T-cell (primary cell): ENCODE data around the gene NT5E. TPM values are rescaled to one million over a fixed set of nuclear protein-coding genes. Genes with fewer than 3 reads are reported as not detected.
"Not testable (repeated sequence)": the region's sequence is repeated elsewhere in the genome, so short reads cannot be mapped to it uniquely, and the experiment has no call there.

Source experiments
- ATAC-seq, 4 experiments: fragments of 200-7000 bp in 3 of 4; fragments of 150-1000 bp in 1 of 4; cut with Tn5 transposase; replicated peaks in 1 of 4; 1 replicate in 3 of 4; 2 replicates in 1 of 4; pipeline ENCODE4 v1.10.0; 2021; ENCODE audit warnings: moderate library complexity in 3 of 4, mild to moderate bottlenecking in 2 of 4, moderate number of reproducible peaks in 1 of 4
- CTCF ChIA-PET, 2 donors: fragments of 300-600 bp; sonication (Branson Sonifier 250); formaldehyde crosslinking; loops; one replicate each; lab custom pipeline; 2022; ENCODE audit warnings: antibody characterized with exemption in 2 of 2; lab: Charles Lee
- POLR2A ChIA-PET, 2 donors: fragments of 300-600 bp; sonication (Branson Sonifier 250); formaldehyde crosslinking; loops; one replicate each; lab custom pipeline; 2022; ENCODE audit warnings: antibody characterized with exemption in 2 of 2; lab: Charles Lee
- DNase-seq, 35 experiments: peaks; one replicate each; pipeline versions ENCODE4 v3.0.0 to v3.0.0-alpha.2; 2013 to 2023
- H3K27ac ChIP-seq: one replicate; pipeline ENCODE4 v1.5.1; 2013; ENCODE audit warnings: low read length
- H3K27me3 ChIP-seq, 2 experiments: replicated peaks in 1 of 2; 1 replicate in 1 of 2; 2 replicates in 1 of 2; pipeline versions ENCODE4 v1.6.1 to v1.7.0; 2013; ENCODE audit warnings: low read length in 1 of 2, mixed read lengths in 1 of 2; ENCODE audit not compliant: control insufficient read depth in 2 of 2, insufficient read depth in 2 of 2; ENCODE audit errors: extremely low read depth in 1 of 2
- H3K36me3 ChIP-seq, 2 donors: 1 replicate in 1 of 2; 2 replicates in 1 of 2; pipeline versions ENCODE4 v1.6.1 to v1.7.0; 2013; ENCODE audit warnings: low read length in 1 of 2; ENCODE audit not compliant: control insufficient read depth in 2 of 2, insufficient read depth in 1 of 2; ENCODE audit errors: extremely low read depth in 1 of 2
- H3K4me1 ChIP-seq, 2 experiments: 1 replicate in 1 of 2; 2 replicates in 1 of 2; pipeline versions ENCODE4 v1.6.1 to v1.7.0; 2013; ENCODE audit warnings: low read length in 2 of 2, mixed read lengths in 1 of 2; ENCODE audit not compliant: insufficient read depth in 2 of 2, control insufficient read depth in 1 of 2; ENCODE audit errors: extremely low read depth in 1 of 2
- H3K4me3 ChIP-seq, 2 donors: 1 replicate in 1 of 2; 2 replicates in 1 of 2; pipeline versions ENCODE4 v1.5.1 to v1.7.0; 2013; ENCODE audit warnings: mild to moderate bottlenecking in 2 of 2, low read length in 1 of 2, moderate library complexity in 1 of 2; ENCODE audit not compliant: control insufficient read depth in 1 of 2; ENCODE audit errors: extremely low read depth in 1 of 2
- H3K9me3 ChIP-seq: 2 replicates; pipeline ENCODE4 v1.7.0; 2013
- H3K27ac Mint-ChIP-seq, 2 donors: one replicate each; pipeline ENCODE4 v1.8.0; 2020 to 2021; ENCODE audit warnings: mild to moderate bottlenecking in 2 of 2, mixed read lengths in 2 of 2
- H3K27me3 Mint-ChIP-seq, 2 donors: one replicate each; pipeline ENCODE4 v1.8.0; 2021 to 2022; ENCODE audit warnings: mixed read lengths in 2 of 2
- H3K36me3 Mint-ChIP-seq: one replicate; pipeline ENCODE4 v1.8.0; 2021; ENCODE audit warnings: mixed read lengths
- H3K4me1 Mint-ChIP-seq, 3 donors: one replicate each; pipeline ENCODE4 v1.8.0; 2020 to 2022; ENCODE audit warnings: mixed read lengths in 3 of 3, mild to moderate bottlenecking in 1 of 3
- H3K4me3 Mint-ChIP-seq, 3 donors: one replicate each; pipeline ENCODE4 v1.8.0; 2020 to 2022; ENCODE audit warnings: mild to moderate bottlenecking in 3 of 3, mixed read lengths in 3 of 3, moderate library complexity in 3 of 3
- H3K9me3 Mint-ChIP-seq, 3 donors: one replicate each; pipeline ENCODE4 v1.8.0; 2020 to 2022; ENCODE audit warnings: mixed read lengths in 3 of 3
- WGBS: methylation state at CpG from one replicate; pipeline ENCODE4 v1.1.5; 2013; ENCODE audit warnings: missing lambda C conversion rate; ENCODE audit not compliant: insufficient coverage; 5-methylcytosine and 5-hydroxymethylcytosine counted together
- total RNA-seq, 35 experiments: library from RNA in 6 of 35; stranded (reverse) in 6 of 35; fragments of 120-200 nt in 1 of 35; gene quantifications; one replicate each; pipeline versions ENCODE4 v1.2.1 to v1.2.4 and lab custom pipeline; 2013 to 2026

The NT5E gene
- total RNA-seq, 5 donors from 2014 or later (not counting 1 experiment from before 2014, with no cell fraction given) = 8.0 to 18.6 (median 11.0) TPM

- H3K9me3 Mint-ChIP-seq = no peaks in the 10 kb centered on the region
- H3K36me3 ChIP-seq = no peaks in the 10 kb centered on the region
- H3K4me1 Mint-ChIP-seq = peaks cover 26 to 57% (median 31%) of the 10 kb centered on the region in 3 donors
- H3K27me3 ChIP-seq = no peaks in the 10 kb centered on the region
- ATAC-seq (no peak), DNase-seq (no peak)
- peaks cover 0 to 13% of the 10 kb centered on the region in 2 experiments for H3K4me1 ChIP-seq
- ChIA-PET POLR2A (no interaction called here), CTCF (no interaction called here)
- no peaks in the 10 kb centered on the region for H3K36me3 Mint-ChIP-seq
- H3K27ac Mint-ChIP-seq = peak overlapping the region in 1 of 2 donors; percentile 85
- H3K4me3 Mint-ChIP-seq = no peak overlapping the region
- H3K27me3 Mint-ChIP-seq = no peaks in the 10 kb centered on the region
- 95% methylated on average over 2 of the region's 2 CpGs for WGBS
- no peak overlapping the region for H3K27ac ChIP-seq
- H3K9me3 ChIP-seq = no peaks in the 10 kb centered on the region
- no peak overlapping the region for H3K4me3 ChIP-seq
Observed at GRCh38 chr6:85403331-85404015, 46.4 kb upstream of the NT5E start.

DNA sequence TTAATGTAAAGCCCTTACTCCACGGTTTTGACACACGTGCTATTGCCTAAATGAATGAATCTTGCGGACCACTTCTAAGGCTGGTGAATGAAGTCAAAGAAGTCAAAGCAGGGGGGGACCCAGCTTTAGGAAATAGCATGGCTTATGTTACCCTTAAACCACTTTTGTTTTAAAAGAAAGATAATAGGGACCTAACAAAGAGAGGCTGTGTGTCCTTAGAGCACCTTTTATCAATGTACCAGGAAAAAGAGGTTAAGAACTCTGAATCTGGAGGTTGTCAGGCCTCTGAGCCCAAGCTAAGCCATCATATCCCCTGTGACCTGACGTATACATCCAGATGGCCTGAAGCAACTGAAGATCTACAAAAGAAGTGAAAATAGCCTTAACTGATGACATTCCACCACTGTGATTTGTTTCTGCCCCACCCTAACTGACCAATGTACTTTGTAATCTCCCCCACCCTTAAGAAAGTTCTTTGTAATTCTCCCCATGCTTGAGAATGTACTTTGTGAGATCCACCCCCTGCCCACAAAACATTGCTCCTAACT is 45.8 kb upstream of the NT5E start:
- Mint-ChIP-seq H3K4me1 (peaks cover 26 to 57% (median 31%) of the 10 kb centered on the region in 3 donors), H3K27ac (peak overlapping the region in 1 of 2 donors; percentile 85)
- CTCF ChIA-PET, H3K36me3 Mint-ChIP-seq, H3K4me3 ChIP-seq, H3K36me3 ChIP-seq, POLR2A ChIA-PET, ATAC-seq, DNase-seq, H3K9me3 Mint-ChIP-seq, H3K27me3 ChIP-seq, H3K27me3 Mint-ChIP-seq, H3K4me3 Mint-ChIP-seq, H3K27ac ChIP-seq, H3K9me3 ChIP-seq: not testable (repeated sequence)
- no CpG with 5 or more reads among the region's 4 CpGs for WGBS
- peaks cover 0 to 13% of the 10 kb centered on the region in 2 experiments for H3K4me1 ChIP-seq

DNA sequence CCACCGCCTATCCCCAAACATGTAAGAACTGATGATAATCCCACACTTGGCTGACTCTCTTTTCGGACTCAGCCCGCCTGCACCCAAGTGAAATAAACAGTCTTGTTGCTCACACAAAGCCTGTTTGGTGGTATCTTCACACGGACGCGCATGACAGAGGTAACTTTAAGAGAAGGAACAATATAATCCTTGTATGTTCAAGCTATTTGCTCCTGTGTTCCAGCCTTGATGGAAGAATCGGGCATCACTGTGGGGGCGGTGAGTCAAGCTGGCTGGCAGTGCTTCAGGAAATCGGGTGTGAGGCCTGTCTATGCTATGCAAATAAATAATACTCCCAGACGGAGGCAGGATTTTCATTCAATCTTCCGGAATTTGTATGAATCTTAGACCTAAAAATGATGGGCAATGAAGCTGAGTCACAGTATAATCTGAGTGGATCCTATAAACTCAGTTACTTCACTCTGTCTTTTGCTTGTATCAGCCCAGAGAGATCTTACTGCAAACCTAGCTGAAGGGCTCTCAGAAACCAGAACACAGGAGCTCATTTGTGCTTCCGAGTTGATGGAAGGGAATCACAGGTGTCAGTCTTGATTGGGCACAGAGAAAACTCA is 45.2 kb upstream of the NT5E start:
- no peaks in the 10 kb centered on the region for H3K36me3 Mint-ChIP-seq
- peaks cover 26 to 57% (median 31%) of the 10 kb centered on the region in 3 donors for H3K4me1 Mint-ChIP-seq
- ChIA-PET POLR2A (interaction anchor here in 1 of 2 donors (0.6 kb wide), 1 partner anchor 15 kb away, joined by 3 read pairs; no protein-coding TSS in a partner anchor), CTCF (no interaction called here)
- H3K27ac Mint-ChIP-seq = peak overlapping the region; percentile 40 to 85
- Histone ChIP-seq H3K27ac (no peak overlapping the region), H3K4me1 (peaks cover 0 to 13% of the 10 kb centered on the region in 2 experiments), H3K9me3 (no peaks in the 10 kb centered on the region), H3K27me3 (no peaks in the 10 kb centered on the region), H3K36me3 (no peaks in the 10 kb centered on the region), H3K4me3 (no peak overlapping the region)
- H3K4me3 Mint-ChIP-seq = peak overlapping the region in 1 of 3 donors; percentile 13
- ATAC-seq (peak in 1 of 4 experiments; percentile 27), DNase-seq (no peak)
- no peaks in the 10 kb centered on the region for H3K9me3 Mint-ChIP-seq
- peaks cover 0 to 1% of the 10 kb centered on the region in 2 donors for H3K27me3 Mint-ChIP-seq
- WGBS = 90% methylated on average over 10 of the region's 12 CpGs

GRCh38 chr6:85405175-85405852 is 44.6 kb upstream of the NT5E start:
- H3K27me3 Mint-ChIP-seq = peaks cover 0 to 1% of the 10 kb centered on the region in 2 donors
- DNase-seq (no peak), ATAC-seq (peak in 2 of 4 experiments; percentile 31 to 45)
- H3K27me3 ChIP-seq = no peaks in the 10 kb centered on the region
- ChIA-PET CTCF (no interaction called here), POLR2A (interaction anchor here in 1 of 2 donors (0.6 kb wide), 1 partner anchor 14 kb away, joined by 3 read pairs; no protein-coding TSS in a partner anchor)
- H3K4me3 Mint-ChIP-seq = peak overlapping the region in 2 of 3 donors; percentile 4 to 13
- H3K9me3 Mint-ChIP-seq = no peaks in the 10 kb centered on the region
- H3K36me3 ChIP-seq = no peaks in the 10 kb centered on the region
- H3K27ac ChIP-seq = no peak overlapping the region
- H3K4me1 ChIP-seq = peaks cover 0 to 13% of the 10 kb centered on the region in 2 experiments
- WGBS = 80% methylated on average over 1 of the region's 3 CpGs
- H3K4me1 Mint-ChIP-seq = peaks cover 26 to 57% (median 31%) of the 10 kb centered on the region in 3 donors
- no peaks in the 10 kb centered on the region for H3K9me3 ChIP-seq
- H3K36me3 Mint-ChIP-seq = no peaks in the 10 kb centered on the region
- H3K4me3 ChIP-seq = no peak overlapping the region
- H3K27ac Mint-ChIP-seq = peak overlapping the region; percentile 62 to 85

DNA sequence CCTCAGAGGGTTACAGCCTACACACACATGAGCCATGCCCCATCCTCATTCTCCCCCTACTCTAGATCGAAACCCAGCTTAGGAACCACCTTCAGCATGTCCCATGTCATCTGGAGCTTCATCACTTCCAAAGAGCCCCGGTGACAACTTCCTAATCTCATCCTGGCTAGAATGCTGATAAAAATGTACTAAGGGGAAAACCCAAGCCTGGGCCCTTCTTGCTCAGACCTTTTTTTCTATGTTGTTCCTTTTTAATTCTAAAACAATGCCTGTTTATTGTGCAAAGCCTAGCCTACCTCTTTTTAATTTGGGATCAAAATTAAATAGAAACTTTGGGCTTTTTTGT is 44.1 kb upstream of the NT5E start:
- no peaks in the 10 kb centered on the region for H3K36me3 Mint-ChIP-seq
- peaks cover 26 to 54% (median 31%) of the 10 kb centered on the region in 3 donors for H3K4me1 Mint-ChIP-seq
- H3K27ac Mint-ChIP-seq = peak overlapping the region; percentile 62 to 85
- Histone ChIP-seq H3K9me3 (no peaks in the 10 kb centered on the region), H3K27ac (no peak overlapping the region), H3K36me3 (no peaks in the 10 kb centered on the region), H3K27me3 (no peaks in the 10 kb centered on the region), H3K4me1 (peaks cover 0 to 13% of the 10 kb centered on the region in 2 experiments), H3K4me3 (no peak overlapping the region)
- ChIA-PET CTCF (no interaction called here), POLR2A (no interaction called here)
- peaks cover 0 to 1% of the 10 kb centered on the region in 2 donors for H3K27me3 Mint-ChIP-seq
- no peaks in the 10 kb centered on the region for H3K9me3 Mint-ChIP-seq
- no peak for ATAC-seq
- WGBS = no CpG with 5 or more reads among the region's 2 CpGs
- H3K4me3 Mint-ChIP-seq = no peak overlapping the region
- DNase-seq = no peak

DNA sequence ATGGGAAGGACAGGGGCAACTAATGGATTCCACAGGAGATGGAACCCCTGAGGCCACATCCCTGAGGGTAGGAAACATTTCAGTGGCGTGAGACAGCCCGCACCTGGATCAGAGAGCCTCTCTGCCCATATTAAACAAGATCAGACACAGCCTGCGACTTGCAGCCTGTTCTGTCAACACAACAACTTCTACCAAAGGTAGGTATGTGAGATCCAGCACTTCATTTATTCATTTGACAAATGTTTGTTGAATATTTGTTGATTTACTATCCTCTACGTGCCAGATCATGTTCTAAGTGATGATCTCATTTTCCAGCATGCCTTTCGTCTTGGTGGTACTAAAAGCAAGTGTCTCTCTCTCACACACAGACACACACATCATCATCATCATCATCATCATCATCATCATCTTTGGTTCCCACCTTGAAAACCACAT is 43.2 kb upstream of the NT5E start:
- H3K27ac ChIP-seq = no peak overlapping the region
- ATAC-seq = no peak
- WGBS = 88% methylated on average over 1 of the region's 5 CpGs
- peaks cover 0 to 8% of the 10 kb centered on the region in 2 experiments for H3K4me1 ChIP-seq
- no peaks in the 10 kb centered on the region for H3K9me3 ChIP-seq
- ChIA-PET CTCF (no interaction called here), POLR2A (no interaction called here)
- no peaks in the 10 kb centered on the region for H3K36me3 ChIP-seq
- no peak for DNase-seq
- Mint-ChIP-seq H3K27me3 (peaks cover 0 to 1% of the 10 kb centered on the region in 2 donors), H3K4me1 (peaks cover 20 to 46% (median 27%) of the 10 kb centered on the region in 3 donors), H3K36me3 (no peaks in the 10 kb centered on the region), H3K4me3 (no peak overlapping the region), H3K9me3 (no peaks in the 10 kb centered on the region), H3K27ac (no peak overlapping the region)
- H3K27me3 ChIP-seq = no peaks in the 10 kb centered on the region
- H3K4me3 ChIP-seq = no peak overlapping the region
